Upper lobe of left lung (tissue), 4 donors: Measurements from ENCODE around the gene GRK2.
A peak's percentile ranks its signal among the peaks of the same experiment; 100 is the strongest.

Experiments
- POLR2A ChIP-seq, 4 donors: fragments of 450-650 bp; IDR thresholded peaks; one replicate each; pipeline ENCODE4 v1.5.1; 2016 to 2017; ENCODE audit warnings: antibody characterized with exemption in 4 of 4, mild to moderate bottlenecking in 2 of 4
- POLR2AphosphoS5 ChIP-seq, 2 donors: sonication (generic); formaldehyde crosslinking; IDR thresholded peaks; one replicate each; pipeline ENCODE4 v1.5.1; 2017; ENCODE audit warnings: antibody characterized with exemption in 2 of 2
- TF ChIP-seq, protein P1 (sequence below), 6 experiments: fragments of 450-650 bp in 4 of 6; fragments of 200-600 bp in 2 of 6; sonication (generic) in 2 of 6; IDR thresholded peaks; one replicate each; pipeline ENCODE4 v1.5.1; 2016 to 2019; ENCODE audit warnings: antibody characterized with exemption in 6 of 6

DNA sequence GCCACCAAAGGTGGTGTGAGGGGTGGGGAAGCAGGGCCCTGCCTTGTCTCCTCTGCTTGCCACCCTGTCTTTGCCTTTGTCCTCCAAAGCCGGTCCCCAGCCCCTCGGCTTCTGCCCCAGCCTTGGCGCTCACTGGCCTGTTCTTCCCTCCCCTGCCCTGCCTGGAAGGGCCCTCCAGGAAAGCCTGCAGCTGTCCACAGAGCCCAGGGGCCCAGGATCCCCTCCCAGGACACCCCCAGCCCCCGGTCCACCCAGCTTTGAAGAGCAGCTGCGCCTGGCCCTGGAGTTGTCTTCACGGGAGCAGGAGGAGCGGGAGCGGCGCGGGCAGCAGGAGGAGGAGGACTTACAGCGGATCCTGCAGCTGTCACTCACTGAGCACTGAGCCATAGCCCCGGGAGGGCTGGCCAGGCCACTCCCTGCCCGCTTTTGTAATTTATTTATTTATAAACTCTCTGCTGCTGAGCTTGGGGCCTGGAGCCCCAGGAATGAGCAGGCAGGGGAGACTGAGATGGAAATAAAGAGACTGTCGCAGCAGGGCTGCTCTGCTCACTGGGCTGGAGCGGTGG lies 35.8 kb downstream of the GRK2 start:
- TF ChIP-seq POLR2AphosphoS5 (IDR thresholded peaks at IDR 0.05) (no peak), POLR2A (IDR thresholded peaks at IDR 0.05) (peak in 1 of 4 donors; percentile 44)
- TF ChIP-seq, protein P1, sequence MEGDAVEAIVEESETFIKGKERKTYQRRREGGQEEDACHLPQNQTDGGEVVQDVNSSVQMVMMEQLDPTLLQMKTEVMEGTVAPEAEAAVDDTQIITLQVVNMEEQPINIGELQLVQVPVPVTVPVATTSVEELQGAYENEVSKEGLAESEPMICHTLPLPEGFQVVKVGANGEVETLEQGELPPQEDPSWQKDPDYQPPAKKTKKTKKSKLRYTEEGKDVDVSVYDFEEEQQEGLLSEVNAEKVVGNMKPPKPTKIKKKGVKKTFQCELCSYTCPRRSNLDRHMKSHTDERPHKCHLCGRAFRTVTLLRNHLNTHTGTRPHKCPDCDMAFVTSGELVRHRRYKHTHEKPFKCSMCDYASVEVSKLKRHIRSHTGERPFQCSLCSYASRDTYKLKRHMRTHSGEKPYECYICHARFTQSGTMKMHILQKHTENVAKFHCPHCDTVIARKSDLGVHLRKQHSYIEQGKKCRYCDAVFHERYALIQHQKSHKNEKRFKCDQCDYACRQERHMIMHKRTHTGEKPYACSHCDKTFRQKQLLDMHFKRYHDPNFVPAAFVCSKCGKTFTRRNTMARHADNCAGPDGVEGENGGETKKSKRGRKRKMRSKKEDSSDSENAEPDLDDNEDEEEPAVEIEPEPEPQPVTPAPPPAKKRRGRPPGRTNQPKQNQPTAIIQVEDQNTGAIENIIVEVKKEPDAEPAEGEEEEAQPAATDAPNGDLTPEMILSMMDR (IDR thresholded peaks at IDR 0.05) = no peak
